OCI-LY7 (cell line): ENCODE results near the gene ADAMTS9.

Source experiments
- EZH2phosphoT487 ChIP-seq: fragments of 200-600 bp; sonication (generic); IDR thresholded peaks from 2 replicates; pipeline ENCODE4 v1.6.1; 2018; ENCODE audit warnings: low read depth, borderline replicate concordance, mild to moderate bottlenecking, mixed run types, antibody characterized with exemption, low read length, moderate library complexity, mixed read lengths
- TF ChIP-seq, protein P1 (sequence below): fragments of 200-600 bp; sonication (generic); conservative IDR thresholded peaks from 2 replicates; pipeline ENCODE4 v1.5.1; 2014; ENCODE audit warnings: mild to moderate bottlenecking, antibody characterized with exemption, low read length, moderate library complexity, mixed read lengths

DNA sequence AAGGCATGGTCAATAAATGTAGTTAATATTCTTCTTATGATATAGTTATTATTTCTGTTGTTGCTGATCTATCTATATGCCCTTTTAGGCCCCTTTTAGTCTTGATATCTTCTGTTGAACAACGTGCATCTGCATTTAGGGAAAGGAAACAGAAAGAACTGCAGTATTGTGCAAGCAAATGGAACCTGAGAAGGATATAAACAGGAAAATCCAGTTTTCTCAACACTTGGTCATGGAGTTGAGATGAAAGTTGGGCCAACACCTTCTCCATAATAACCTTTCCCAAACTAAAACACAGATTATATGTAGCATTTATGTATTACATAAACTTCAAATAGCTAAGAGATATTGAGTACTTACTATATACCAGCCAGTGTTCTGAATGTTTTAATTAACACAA lies 179.7 kb downstream of the ADAMTS9 start:
- TF ChIP-seq, protein P1, sequence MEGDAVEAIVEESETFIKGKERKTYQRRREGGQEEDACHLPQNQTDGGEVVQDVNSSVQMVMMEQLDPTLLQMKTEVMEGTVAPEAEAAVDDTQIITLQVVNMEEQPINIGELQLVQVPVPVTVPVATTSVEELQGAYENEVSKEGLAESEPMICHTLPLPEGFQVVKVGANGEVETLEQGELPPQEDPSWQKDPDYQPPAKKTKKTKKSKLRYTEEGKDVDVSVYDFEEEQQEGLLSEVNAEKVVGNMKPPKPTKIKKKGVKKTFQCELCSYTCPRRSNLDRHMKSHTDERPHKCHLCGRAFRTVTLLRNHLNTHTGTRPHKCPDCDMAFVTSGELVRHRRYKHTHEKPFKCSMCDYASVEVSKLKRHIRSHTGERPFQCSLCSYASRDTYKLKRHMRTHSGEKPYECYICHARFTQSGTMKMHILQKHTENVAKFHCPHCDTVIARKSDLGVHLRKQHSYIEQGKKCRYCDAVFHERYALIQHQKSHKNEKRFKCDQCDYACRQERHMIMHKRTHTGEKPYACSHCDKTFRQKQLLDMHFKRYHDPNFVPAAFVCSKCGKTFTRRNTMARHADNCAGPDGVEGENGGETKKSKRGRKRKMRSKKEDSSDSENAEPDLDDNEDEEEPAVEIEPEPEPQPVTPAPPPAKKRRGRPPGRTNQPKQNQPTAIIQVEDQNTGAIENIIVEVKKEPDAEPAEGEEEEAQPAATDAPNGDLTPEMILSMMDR: no peak
- TF ChIP-seq EZH2phosphoT487: no peak
